Left ventricle myocardium inferior (tissue), 1 donor: ENCODE results near the gene TESK2. TPM values are rescaled to one million over a fixed set of nuclear protein-coding genes. Genes with fewer than 3 reads are reported as not detected.
"Not testable (repeated sequence)": the region's sequence is repeated elsewhere in the genome, so short reads cannot be mapped to it uniquely, and the experiment has no call there.

ENCODE experiments used
- DNase-seq: peaks from one replicate; pipeline ENCODE4 v3.0.0-alpha.2; 2020
- H3K27ac ChIP-seq: fragments of 200-600 bp; replicated peaks from 2 replicates; pipeline ENCODE4 v1.8.0; 2021
- H3K27me3 ChIP-seq: fragments of 200-600 bp; 2 replicates; pipeline ENCODE4 v1.8.0; 2021; ENCODE audit warnings: low read depth
- H3K36me3 ChIP-seq: fragments of 200-600 bp; 2 replicates; pipeline ENCODE4 v1.8.0; 2021
- H3K4me1 ChIP-seq: fragments of 200-600 bp; 2 replicates; pipeline ENCODE4 v1.8.0; 2021
- H3K4me3 ChIP-seq: fragments of 200-600 bp; 2 replicates; pipeline ENCODE4 v1.8.0; 2021; ENCODE audit warnings: mild to moderate bottlenecking, moderate library complexity
- H3K9me3 ChIP-seq: fragments of 200-600 bp; replicated peaks from 2 replicates; pipeline ENCODE4 v1.8.0; 2021
- intact Hi-C: fragments of 100-400 bp; cut with micrococcal nuclease; formaldehyde crosslinking; loops from one replicate; pipeline ENCODE4 v1.11.0; 2022
- total RNA-seq: library from RNA; stranded (reverse); fragmentation: NEBNext Ultra II Directional; extraction: Animal tissue kit (Norgen Biotek cat#: 25700); gene quantifications from one replicate; pipeline ENCODE4 v1.2.1, GENCODE V29; 2021
- TF ChIP-seq, protein P1 (sequence below): fragments of 200-600 bp; IDR thresholded peaks from 2 replicates; pipeline ENCODE4 v1.8.0; 2021; ENCODE audit warnings: antibody characterized with exemption, mild to moderate bottlenecking, borderline replicate concordance
- donor health status: DM: no; HTN: yes; CAD: no; lungs with severe emphysema.

The TESK2 gene
- total RNA-seq, 1 donor from 2014 or later: 1.4 TPM

DNA sequence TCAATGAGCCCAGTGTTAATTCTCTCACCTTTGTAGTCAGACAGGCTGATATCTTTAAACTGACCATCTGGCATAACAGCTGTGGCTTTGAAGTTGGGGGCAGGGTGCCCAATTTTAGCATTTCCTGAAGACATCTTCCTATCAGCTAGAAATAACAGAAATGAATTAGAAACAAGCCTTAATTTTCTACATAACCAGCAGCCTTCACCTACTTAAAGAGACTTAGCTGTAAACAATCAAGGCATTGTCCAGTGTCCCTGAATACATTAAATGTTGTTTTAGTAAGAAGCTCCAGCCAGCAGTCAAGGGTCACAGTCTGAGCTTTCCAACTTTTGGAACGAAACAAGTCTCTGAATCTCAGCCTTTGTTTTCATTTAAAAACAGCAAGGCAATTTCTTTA lies 27.9 kb upstream of the TESK2 start:
- no peak for DNase-seq
- H3K27ac ChIP-seq: no peak overlapping the region
- TF ChIP-seq, protein P1, sequence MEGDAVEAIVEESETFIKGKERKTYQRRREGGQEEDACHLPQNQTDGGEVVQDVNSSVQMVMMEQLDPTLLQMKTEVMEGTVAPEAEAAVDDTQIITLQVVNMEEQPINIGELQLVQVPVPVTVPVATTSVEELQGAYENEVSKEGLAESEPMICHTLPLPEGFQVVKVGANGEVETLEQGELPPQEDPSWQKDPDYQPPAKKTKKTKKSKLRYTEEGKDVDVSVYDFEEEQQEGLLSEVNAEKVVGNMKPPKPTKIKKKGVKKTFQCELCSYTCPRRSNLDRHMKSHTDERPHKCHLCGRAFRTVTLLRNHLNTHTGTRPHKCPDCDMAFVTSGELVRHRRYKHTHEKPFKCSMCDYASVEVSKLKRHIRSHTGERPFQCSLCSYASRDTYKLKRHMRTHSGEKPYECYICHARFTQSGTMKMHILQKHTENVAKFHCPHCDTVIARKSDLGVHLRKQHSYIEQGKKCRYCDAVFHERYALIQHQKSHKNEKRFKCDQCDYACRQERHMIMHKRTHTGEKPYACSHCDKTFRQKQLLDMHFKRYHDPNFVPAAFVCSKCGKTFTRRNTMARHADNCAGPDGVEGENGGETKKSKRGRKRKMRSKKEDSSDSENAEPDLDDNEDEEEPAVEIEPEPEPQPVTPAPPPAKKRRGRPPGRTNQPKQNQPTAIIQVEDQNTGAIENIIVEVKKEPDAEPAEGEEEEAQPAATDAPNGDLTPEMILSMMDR: no peak
- H3K36me3 ChIP-seq: peaks cover 49% of the 10 kb centered on the region
- H3K4me3 ChIP-seq: peak overlapping the region; percentile 1
- H3K4me1 ChIP-seq: peaks cover 62% of the 10 kb centered on the region
- no peaks in the 10 kb centered on the region for H3K27me3 ChIP-seq
- H3K9me3 ChIP-seq: no peaks in the 10 kb centered on the region
- intact Hi-C loops: no loop called here

DNA sequence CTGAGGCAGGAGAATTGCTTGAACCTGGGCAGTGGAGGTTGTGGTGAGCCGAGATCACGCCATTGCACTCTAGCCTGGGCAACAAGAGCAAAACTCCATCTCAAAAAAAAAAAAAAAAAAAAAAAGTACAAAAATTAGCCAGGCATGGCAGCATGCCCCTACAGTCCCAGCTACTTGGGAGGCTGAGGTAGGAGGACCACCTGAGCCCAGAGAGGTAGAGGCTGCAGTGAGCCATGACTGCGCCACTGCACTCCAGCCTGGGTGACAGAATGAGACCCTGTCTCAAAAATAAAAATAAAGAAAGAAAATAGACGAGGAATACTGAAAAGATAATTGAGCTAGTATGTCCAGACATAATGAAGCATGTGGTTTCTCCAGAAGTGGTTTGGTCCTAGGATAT lies 27.4 kb upstream of the TESK2 start:
- H3K27ac ChIP-seq, H3K27me3 ChIP-seq, intact Hi-C loops, DNase-seq, H3K4me3 ChIP-seq, H3K9me3 ChIP-seq: not testable (repeated sequence)
- peaks cover 55% of the 10 kb centered on the region for H3K36me3 ChIP-seq
- peaks cover 66% of the 10 kb centered on the region for H3K4me1 ChIP-seq

DNA sequence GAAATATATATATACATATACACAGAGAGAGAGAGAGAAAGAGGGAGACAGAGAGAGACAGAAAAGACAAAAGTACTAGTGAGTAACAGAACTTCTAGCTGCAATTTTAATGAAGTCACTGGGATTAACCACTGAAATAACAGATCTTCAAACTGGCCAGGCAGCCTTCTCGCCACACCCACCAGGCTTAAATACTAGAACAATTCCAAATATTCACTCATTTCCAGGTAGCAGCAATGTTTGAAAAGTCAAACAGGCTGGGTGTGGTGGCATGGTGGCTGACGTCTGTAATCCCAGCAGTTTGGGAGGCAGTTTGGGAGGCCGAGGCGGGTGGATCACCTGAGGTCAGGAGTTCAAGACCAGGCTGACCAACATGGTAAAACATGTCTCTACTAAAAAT lies 25.5 kb upstream of the TESK2 start:
- TF ChIP-seq, protein P1: no peak
- H3K4me1 ChIP-seq: peaks cover 62% of the 10 kb centered on the region
- no peaks in the 10 kb centered on the region for H3K9me3 ChIP-seq
- no peak overlapping the region for H3K27ac ChIP-seq
- intact Hi-C loops: no loop called here
- no peak overlapping the region for H3K4me3 ChIP-seq
- H3K27me3 ChIP-seq: no peaks in the 10 kb centered on the region
- peaks cover 74% of the 10 kb centered on the region for H3K36me3 ChIP-seq
- DNase-seq: no peak

- no peaks in the 10 kb centered on the region for H3K9me3 ChIP-seq
- H3K4me1 ChIP-seq: peaks cover 58% of the 10 kb centered on the region
- no peak overlapping the region for H3K27ac ChIP-seq
- peaks cover 78% of the 10 kb centered on the region for H3K36me3 ChIP-seq
- H3K27me3 ChIP-seq: no peaks in the 10 kb centered on the region
- TF ChIP-seq, protein P1: no peak
- H3K4me3 ChIP-seq: no peak overlapping the region
- intact Hi-C loops: no loop called here
- DNase-seq: no peak
These were observed 25.1 kb upstream of the TESK2 start for GRCh38 chr1:45516036-45516435.

DNA sequence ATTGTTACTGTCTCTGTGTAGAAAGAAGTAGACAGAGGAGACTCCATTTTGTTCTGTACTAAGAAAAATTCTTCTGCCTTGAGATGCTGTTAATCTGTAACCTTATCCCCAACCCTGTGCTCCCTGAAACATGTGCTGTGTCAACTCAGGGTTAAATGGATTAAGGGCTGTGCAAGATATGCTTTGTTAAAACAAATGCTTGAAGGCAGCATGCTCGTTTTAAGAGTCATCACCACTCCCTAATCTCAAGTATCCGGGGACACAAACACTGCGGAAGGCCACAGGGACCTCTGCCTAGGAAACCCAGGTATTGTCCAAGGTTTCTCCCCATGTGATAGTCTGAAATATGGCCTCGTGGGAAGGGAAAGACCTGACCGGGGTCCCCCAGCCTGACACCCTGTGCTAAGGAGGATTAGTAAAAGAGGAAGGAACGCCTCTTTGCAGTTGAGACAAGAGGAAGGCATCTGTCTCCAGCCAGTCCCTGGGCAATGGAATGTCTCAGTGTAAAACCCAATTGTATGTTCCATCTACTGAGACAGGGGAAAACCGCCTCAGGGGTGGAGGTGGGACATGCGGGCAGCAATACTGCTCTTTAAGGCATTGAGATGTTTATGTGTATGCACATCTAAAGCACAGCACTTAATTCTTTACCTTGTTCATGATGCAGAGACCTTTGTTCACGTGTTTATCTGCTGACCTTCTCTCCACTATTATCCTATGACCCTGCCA lies 22.7 kb upstream of the TESK2 start:
- intact Hi-C loops: not testable (repeated sequence)
- peaks cover 97% of the 10 kb centered on the region for H3K36me3 ChIP-seq

GRCh38 chr1:45512641-45513054 lies 21.7 kb upstream of the TESK2 start:
- peaks cover 55% of the 10 kb centered on the region for H3K4me1 ChIP-seq
- TF ChIP-seq, protein P1: peak; percentile 75
- H3K36me3 ChIP-seq: peaks cover 93% of the 10 kb centered on the region
- DNase-seq: peak; percentile 33
- no peaks in the 10 kb centered on the region for H3K9me3 ChIP-seq
- intact Hi-C loops: no loop called here
- H3K27ac ChIP-seq: no peak overlapping the region
- no peak overlapping the region for H3K4me3 ChIP-seq
- H3K27me3 ChIP-seq: no peaks in the 10 kb centered on the region

More for the DNA sequence above, 22.7 kb upstream of the TESK2 start:
- peaks cover 49% of the 10 kb centered on the region for H3K4me1 ChIP-seq
- not testable (repeated sequence) for H3K27me3 ChIP-seq, H3K4me3 ChIP-seq, H3K27ac ChIP-seq, DNase-seq, H3K9me3 ChIP-seq
